GM23248 (cell line): ENCODE measurements around the gene FXYD5.

Experiments
- EZH2 ChIP-seq: fragments of 200-600 bp; sonication (generic); IDR thresholded peaks from 2 replicates; pipeline ENCODE4 v1.6.1; 2018; ENCODE audit warnings: antibody characterized with exemption, mild to moderate bottlenecking; ENCODE audit not compliant: insufficient read depth, poor library complexity, severe bottlenecking
- EZH2phosphoT487 ChIP-seq: fragments of 200-600 bp; sonication (generic); IDR thresholded peaks from 2 replicates; pipeline ENCODE4 v1.6.1; 2018; ENCODE audit warnings: antibody characterized with exemption, moderate library complexity, mild to moderate bottlenecking, low read depth; ENCODE audit not compliant: insufficient read depth

GRCh38 chr19:35164418-35164817 is 9.9 kb downstream of the FXYD5 start:
- TF ChIP-seq EZH2 = no peak
- TF ChIP-seq EZH2phosphoT487 = no peak
